H9 (cell line): ENCODE measurements around the gene MCCC2. TPM values are rescaled to one million over a fixed set of nuclear protein-coding genes. Genes with fewer than 3 reads are reported as not detected.

Experiments
- DNase-seq: peaks from one replicate; pipeline ENCODE4 v3.0.0-alpha.2; 2017
- H2AFZ ChIP-seq: one replicate; pipeline ENCODE4 v1.6.1; 2013; ENCODE audit warnings: mild to moderate bottlenecking, low read length, control low read depth, moderate library complexity
- H2AK5ac ChIP-seq: 2 replicates; pipeline ENCODE4 v1.6.1; 2013; ENCODE audit warnings: low read length, control low read depth, mixed read lengths; ENCODE audit not compliant: insufficient read length
- H2BK120ac ChIP-seq: one replicate; pipeline ENCODE4 v1.6.1; 2013; ENCODE audit warnings: low read depth, mild to moderate bottlenecking, low read length, control low read depth, inconsistent platforms; ENCODE audit not compliant: poor library complexity, severe bottlenecking
- H2BK12ac ChIP-seq: 2 replicates; pipeline ENCODE4 v1.6.1; 2013; ENCODE audit warnings: low read length, control low read depth, mixed read lengths, low read depth; ENCODE audit not compliant: insufficient read length
- H2BK15ac ChIP-seq: 2 replicates; pipeline ENCODE4 v1.6.1; 2013; ENCODE audit warnings: low read depth, low read length, control low read depth
- H2BK20ac ChIP-seq: one replicate; pipeline ENCODE4 v1.6.1; 2013; ENCODE audit warnings: low read depth, mild to moderate bottlenecking, low read length, control low read depth, inconsistent platforms; ENCODE audit not compliant: poor library complexity, severe bottlenecking
- H2BK5ac ChIP-seq: 2 replicates; pipeline ENCODE4 v1.6.1; 2013; ENCODE audit warnings: low read length, control low read depth, mixed read lengths; ENCODE audit not compliant: insufficient read length
- H3K14ac ChIP-seq: 2 replicates; pipeline ENCODE4 v1.6.1; 2013; ENCODE audit warnings: low read length, control low read depth; ENCODE audit not compliant: insufficient read depth
- H3K18ac ChIP-seq: 2 replicates; pipeline ENCODE4 v1.6.1; 2013; ENCODE audit warnings: low read depth, mild to moderate bottlenecking, mixed read lengths, low read length, control low read depth; ENCODE audit not compliant: insufficient read length
- H3K23ac ChIP-seq: 2 replicates; pipeline ENCODE4 v1.6.1; 2013; ENCODE audit warnings: low read length, control low read depth, mixed read lengths, low read depth; ENCODE audit not compliant: insufficient read length
- H3K23me2 ChIP-seq: 2 replicates; pipeline ENCODE4 v1.6.1; 2013; ENCODE audit warnings: low read depth, mild to moderate bottlenecking, mixed read lengths, low read length, control low read depth; ENCODE audit not compliant: insufficient read length, poor library complexity, severe bottlenecking
- H3K27ac ChIP-seq: 2 replicates; pipeline ENCODE4 v1.5.1; 2013; ENCODE audit warnings: low read length, control low read depth, mixed read lengths, low read depth; ENCODE audit not compliant: insufficient read length
- H3K27me3 ChIP-seq: 2 replicates; pipeline ENCODE4 v1.6.1; 2013; ENCODE audit warnings: low read length, control low read depth, inconsistent platforms; ENCODE audit not compliant: insufficient read depth
- H3K4ac ChIP-seq: 2 replicates; pipeline ENCODE4 v1.6.1; 2013; ENCODE audit warnings: low read depth, mild to moderate bottlenecking, control low read depth, inconsistent platforms, low read length, moderate library complexity
- H3K4me1 ChIP-seq: 2 replicates; pipeline ENCODE4 v1.6.1; 2013; ENCODE audit warnings: low read length, control low read depth, inconsistent platforms; ENCODE audit not compliant: insufficient read depth
- H3K4me2 ChIP-seq: 2 replicates; pipeline ENCODE4 v1.6.1; 2013; ENCODE audit warnings: low read length, control low read depth, mixed read lengths; ENCODE audit not compliant: insufficient read length, insufficient read depth
- H3K56ac ChIP-seq: 2 replicates; pipeline ENCODE4 v1.6.1; 2013; ENCODE audit warnings: low read depth, mild to moderate bottlenecking, mixed read lengths, low read length, control low read depth; ENCODE audit not compliant: insufficient read length
- H3K79me1 ChIP-seq: 2 replicates; pipeline ENCODE4 v1.6.1; 2013; ENCODE audit warnings: low read depth, mild to moderate bottlenecking, moderate library complexity, low read length, control low read depth, inconsistent platforms; ENCODE audit not compliant: insufficient read depth, poor library complexity, severe bottlenecking
- H3K79me2 ChIP-seq: 2 replicates; pipeline ENCODE4 v1.6.1; 2013; ENCODE audit warnings: low read length, control low read depth, inconsistent platforms; ENCODE audit not compliant: insufficient read depth
- H3K9ac ChIP-seq: 2 replicates; pipeline ENCODE4 v1.6.1; 2013; ENCODE audit warnings: low read length, control low read depth, mixed read lengths; ENCODE audit not compliant: insufficient read length; ENCODE audit errors: extremely low read depth
- H3K9me3 ChIP-seq: one replicate; pipeline ENCODE4 v1.6.1; 2013; ENCODE audit warnings: low read depth, low read length, inconsistent platforms; ENCODE audit not compliant: control insufficient read depth
- H3T11ph ChIP-seq: one replicate; pipeline ENCODE4 v1.6.1; 2013; ENCODE audit warnings: mild to moderate bottlenecking, low read length, control low read depth, inconsistent platforms
- H4K20me1 ChIP-seq: one replicate; pipeline ENCODE4 v1.6.1; 2013; ENCODE audit not compliant: control insufficient read depth, insufficient read length, insufficient read depth
- H4K5ac ChIP-seq: 2 replicates; pipeline ENCODE4 v1.6.1; 2013; ENCODE audit warnings: low read depth, mild to moderate bottlenecking, mixed read lengths, low read length, control low read depth; ENCODE audit not compliant: insufficient read length
- H4K8ac ChIP-seq: replicated peaks from 2 replicates; pipeline ENCODE4 v1.6.1; 2013; ENCODE audit warnings: low read length, control low read depth, mixed read lengths, low read depth; ENCODE audit not compliant: insufficient read length
- H4K91ac ChIP-seq: 2 replicates; pipeline ENCODE4 v1.6.1; 2013; ENCODE audit warnings: low read depth, mild to moderate bottlenecking, moderate library complexity, mixed read lengths, low read length, control low read depth; ENCODE audit not compliant: insufficient read length
- H3K27ac Mint-ChIP-seq, 3 experiments: 2 replicates in 2 of 3; 3 replicates in 1 of 3; pipeline ENCODE4 v1.8.0; 2020 to 2021; ENCODE audit warnings: mixed read lengths in 3 of 3, mild to moderate bottlenecking in 1 of 3, moderate library complexity in 1 of 3
- H3K27me3 Mint-ChIP-seq: 2 replicates; pipeline ENCODE4 v1.8.0; 2021; ENCODE audit warnings: low read depth, mild to moderate bottlenecking, moderate library complexity, mixed read lengths
- H3K36me3 Mint-ChIP-seq, 3 experiments: 2 replicates in 2 of 3; 3 replicates in 1 of 3; pipeline ENCODE4 v1.8.0; 2020 to 2021; ENCODE audit warnings: low read depth in 3 of 3, mixed read lengths in 3 of 3; ENCODE audit not compliant: insufficient read depth in 1 of 3
- H3K4me1 Mint-ChIP-seq, 2 experiments: 2 replicates each; pipeline ENCODE4 v1.8.0; 2020; ENCODE audit warnings: mixed read lengths in 2 of 2
- H3K4me3 Mint-ChIP-seq, 2 experiments: 2 replicates in 1 of 2; 3 replicates in 1 of 2; pipeline ENCODE4 v1.8.0; 2020 to 2021; ENCODE audit warnings: mild to moderate bottlenecking in 2 of 2, mixed read lengths in 2 of 2, moderate library complexity in 1 of 2
- H3K9me3 Mint-ChIP-seq, 2 experiments: 2 replicates in 1 of 2; 3 replicates in 1 of 2; pipeline ENCODE4 v1.8.0; 2020; ENCODE audit warnings: mild to moderate bottlenecking in 2 of 2, mixed read lengths in 2 of 2, moderate library complexity in 1 of 2
- CTCF ChIP-seq: fragments of 200-600 bp; sonication (generic); conservative IDR thresholded peaks from 3 replicates; pipeline ENCODE4 v1.8.0; 2021; ENCODE audit warnings: antibody characterized with exemption, mild to moderate bottlenecking
- WGBS: extraction: QIAGEN DNeasy Blood & Tissue Kit; methylation state at CpG from one replicate; pipeline ENCODE4 v1.1.7; 2013; ENCODE audit warnings: missing lambda C conversion rate, low lambda C conversion rate, mixed read lengths; ENCODE audit not compliant: insufficient read length; ENCODE audit errors: extremely low coverage; 5-methylcytosine and 5-hydroxymethylcytosine counted together
- total RNA-seq: library from RNA; stranded (reverse); gene quantifications from 2 replicates; pipeline ENCODE4 v1.2.1, GENCODE V29; 2021

Gene MCCC2
- total RNA-seq, 1 experiment from 2014 or later: 62.7 TPM

GRCh38 chr5:71705421-71705820, 118.3 kb downstream of the MCCC2 start:
- H3K23ac ChIP-seq: no peak overlapping the region
- WGBS: no CpG with 5 or more reads among the region's 5 CpGs
- H2AFZ ChIP-seq: no peak overlapping the region

More at GRCh38 chr5:71705421-71705820, 118.3 kb downstream of the MCCC2 start:
- Histone ChIP-seq H2AK5ac (no peak overlapping the region), H2BK120ac (no peak overlapping the region), H3K4me2 (no peak overlapping the region), H2BK20ac (no peak overlapping the region), H3K27me3 (no peaks in the 10 kb centered on the region), H4K5ac (no peak overlapping the region), H3T11ph (no peak overlapping the region), H3K4ac (no peak overlapping the region), H3K56ac (no peak overlapping the region), H3K18ac (no peak overlapping the region), H4K91ac (no peak overlapping the region), H2BK15ac (no peak overlapping the region), H3K4me1 (no peaks in the 10 kb centered on the region), H3K23me2 (no peaks in the 10 kb centered on the region), H2BK12ac (no peak overlapping the region), H3K27ac (no peak overlapping the region), H3K79me2 (no peaks in the 10 kb centered on the region), H3K9me3 (no peaks in the 10 kb centered on the region), H3K14ac (no peak overlapping the region), H3K9ac (no peak overlapping the region), H4K8ac (no peak overlapping the region), H4K20me1 (no peaks in the 10 kb centered on the region), H2BK5ac (no peak overlapping the region), H3K79me1 (no peaks in the 10 kb centered on the region)
- Mint-ChIP-seq H3K4me1 (peaks cover 11 to 14% of the 10 kb centered on the region in 2 experiments), H3K36me3 (no peaks in the 10 kb centered on the region), H3K27me3 (peaks cover 9% of the 10 kb centered on the region), H3K4me3 (no peak overlapping the region), H3K27ac (no peak overlapping the region), H3K9me3 (no peaks in the 10 kb centered on the region)
- no peak for TF ChIP-seq CTCF
- no peak for DNase-seq
